Measurements from ENCODE around the gene PLA1A.
"Not testable (repeated sequence)": the region's sequence is repeated elsewhere in the genome, so short reads cannot be mapped to it uniquely, and the experiment has no call there.

Gene PLA1A, protein sequence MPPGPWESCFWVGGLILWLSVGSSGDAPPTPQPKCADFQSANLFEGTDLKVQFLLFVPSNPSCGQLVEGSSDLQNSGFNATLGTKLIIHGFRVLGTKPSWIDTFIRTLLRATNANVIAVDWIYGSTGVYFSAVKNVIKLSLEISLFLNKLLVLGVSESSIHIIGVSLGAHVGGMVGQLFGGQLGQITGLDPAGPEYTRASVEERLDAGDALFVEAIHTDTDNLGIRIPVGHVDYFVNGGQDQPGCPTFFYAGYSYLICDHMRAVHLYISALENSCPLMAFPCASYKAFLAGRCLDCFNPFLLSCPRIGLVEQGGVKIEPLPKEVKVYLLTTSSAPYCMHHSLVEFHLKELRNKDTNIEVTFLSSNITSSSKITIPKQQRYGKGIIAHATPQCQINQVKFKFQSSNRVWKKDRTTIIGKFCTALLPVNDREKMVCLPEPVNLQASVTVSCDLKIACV

DNA sequence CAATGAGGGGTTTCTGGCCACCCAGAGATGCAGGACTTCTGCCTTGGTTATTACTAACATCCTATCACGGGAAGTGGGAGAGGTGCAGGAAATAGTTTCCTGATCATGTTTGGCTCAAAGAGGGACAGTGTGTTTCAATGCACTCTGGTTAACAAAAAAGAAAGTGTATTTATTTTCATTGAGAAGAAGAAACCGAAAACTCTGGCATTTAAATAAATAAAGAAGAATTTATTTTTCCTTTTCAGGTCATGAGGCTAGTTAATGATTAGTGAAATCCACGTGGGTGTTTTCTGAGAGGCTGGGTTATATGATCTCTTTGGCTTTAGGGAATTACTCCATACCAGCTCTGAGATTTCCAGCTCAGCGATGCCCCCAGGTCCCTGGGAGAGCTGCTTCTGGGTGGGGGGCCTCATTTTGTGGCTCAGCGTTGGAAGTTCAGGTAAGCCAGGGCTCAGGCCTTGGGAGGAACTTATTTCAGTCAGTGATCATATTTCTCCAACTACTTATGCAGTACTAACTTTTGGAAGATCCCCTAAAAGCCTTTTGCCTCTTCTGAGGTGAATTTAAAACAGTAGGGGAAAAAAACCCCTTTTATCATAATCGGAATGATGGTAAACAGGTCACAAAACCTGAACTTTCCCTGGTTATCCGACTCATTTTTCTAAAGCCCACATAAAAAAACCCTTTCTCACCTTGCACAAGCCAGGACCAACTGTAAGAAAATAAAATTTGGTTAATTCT is at the start of gene PLA1A:
Gene PLA1A, plus strand, starts transcription at position 338 of the 741 bp plus-strand sequence. Its CDS starts 29 bp downstream, at position 367.
- DNase-seq = no peak

- no peak for DNase-seq
Measured at GRCh38 chr3:119548341-119548740, 49.3 kb upstream of the PLA1A start.

DNA sequence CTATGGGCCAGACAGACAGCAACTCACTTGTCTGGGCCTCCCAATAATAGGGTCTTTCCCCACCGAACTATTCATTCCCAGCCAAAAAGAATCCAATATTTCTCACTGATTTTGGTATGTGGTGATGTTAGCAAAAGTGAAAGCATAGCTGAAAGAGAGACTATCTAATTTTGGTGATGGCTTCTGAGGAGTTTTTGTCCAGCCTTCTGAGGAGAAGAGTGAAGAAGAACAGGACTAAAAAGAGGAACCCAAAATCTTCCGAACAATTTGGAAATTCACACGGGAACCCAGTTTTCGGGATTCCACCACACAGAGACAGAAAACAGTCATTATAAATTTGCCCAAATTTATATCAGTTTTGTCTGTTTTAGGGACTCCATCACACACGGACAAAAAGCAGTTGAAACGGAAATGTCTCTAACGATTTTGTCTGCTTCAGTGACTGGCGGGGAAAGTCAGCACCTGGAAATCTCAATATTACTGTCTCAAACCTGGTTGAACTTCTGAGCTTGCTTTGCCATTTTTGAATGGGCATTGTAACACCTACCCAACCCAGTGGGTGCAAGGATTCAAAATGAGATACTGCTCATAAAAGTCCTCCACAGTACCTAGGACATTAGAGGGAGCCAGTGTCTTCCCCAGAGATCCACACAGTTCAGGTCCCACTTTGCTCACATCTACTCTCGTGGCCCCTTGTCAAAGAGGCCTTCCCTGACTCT is 47.3 kb upstream of the PLA1A start:
- no peak for DNase-seq

DNA sequence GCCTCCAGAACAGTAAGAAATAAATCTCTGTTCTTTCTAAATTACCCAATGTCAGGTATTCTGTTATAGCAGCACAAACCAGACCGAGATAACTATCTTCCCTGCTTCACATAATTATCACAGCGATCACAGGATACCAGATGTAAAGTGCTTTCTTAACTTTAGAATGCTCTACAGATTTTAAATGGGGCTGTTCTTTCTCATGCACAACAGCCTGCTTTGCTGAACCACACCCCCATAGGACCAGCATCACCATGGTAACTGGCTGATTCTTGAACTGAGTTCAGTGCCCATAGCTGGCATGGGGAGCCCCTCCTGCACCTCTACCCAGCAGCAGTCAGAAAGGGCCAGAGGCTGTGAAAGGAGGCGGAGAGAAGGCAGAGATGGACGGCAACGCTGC is 46.1 kb upstream of the PLA1A start:
- no peak for DNase-seq

DNA sequence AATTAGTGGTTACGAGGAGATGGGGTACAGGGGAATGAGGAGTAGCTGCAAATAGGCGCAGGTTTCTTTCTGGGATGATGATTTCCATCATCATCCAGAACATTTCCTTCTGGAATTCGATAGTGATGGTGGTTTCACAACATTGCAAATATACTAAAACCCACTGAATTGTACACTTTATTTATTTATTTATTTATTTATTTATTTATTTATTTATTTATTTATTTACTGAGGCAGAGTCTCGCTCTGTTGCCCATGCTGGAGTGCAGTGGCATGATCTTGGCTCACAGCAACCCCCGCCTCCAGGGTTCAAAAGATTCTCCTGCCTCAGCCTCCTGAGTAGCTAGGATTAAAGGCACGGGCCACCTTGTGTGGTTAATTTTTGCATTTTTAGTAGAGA is 44.8 kb upstream of the PLA1A start:
- DNase-seq = not testable (repeated sequence)

GRCh38 chr3:119553823-119554415 is 43.8 kb upstream of the PLA1A start:
- no peak for DNase-seq

- no peak for DNase-seq
Measured at GRCh38 chr3:119555309-119555735, 42.4 kb upstream of the PLA1A start.

GRCh38 chr3:119555929-119556328 is 41.8 kb upstream of the PLA1A start:
- DNase-seq = no peak

DNA sequence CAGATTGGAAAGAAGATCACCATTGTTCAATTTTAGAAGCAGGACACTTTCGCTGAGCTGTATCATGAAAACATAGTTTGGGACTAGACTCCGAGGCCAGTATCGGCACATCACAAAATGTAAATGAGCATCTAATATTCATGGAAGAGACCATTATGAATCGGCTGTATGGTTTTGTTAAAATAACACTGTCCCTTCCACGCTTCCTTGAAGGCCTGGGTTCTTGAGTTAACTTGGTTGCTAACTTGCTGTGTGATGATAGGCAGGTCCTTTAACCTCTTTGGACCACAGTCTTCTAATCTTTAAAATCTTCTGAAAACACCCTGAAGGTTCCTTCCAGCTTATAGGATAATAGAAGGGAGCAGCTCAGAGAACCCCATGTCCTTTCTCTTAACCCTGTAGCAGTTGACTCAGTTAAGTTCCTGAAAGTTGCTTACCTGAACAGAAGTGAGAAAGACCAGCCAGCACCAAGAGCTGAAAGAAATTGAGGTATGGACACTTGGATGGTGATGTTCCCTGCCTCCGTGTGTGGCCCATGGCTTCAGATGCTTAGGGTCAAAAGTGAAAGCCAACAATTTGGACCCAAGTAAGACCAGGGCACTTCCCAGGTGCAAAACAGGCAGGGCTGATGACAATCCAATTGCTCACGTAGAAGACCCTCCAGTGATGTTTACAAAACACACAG is 40.4 kb upstream of the PLA1A start:
- DNase-seq = no peak

DNA sequence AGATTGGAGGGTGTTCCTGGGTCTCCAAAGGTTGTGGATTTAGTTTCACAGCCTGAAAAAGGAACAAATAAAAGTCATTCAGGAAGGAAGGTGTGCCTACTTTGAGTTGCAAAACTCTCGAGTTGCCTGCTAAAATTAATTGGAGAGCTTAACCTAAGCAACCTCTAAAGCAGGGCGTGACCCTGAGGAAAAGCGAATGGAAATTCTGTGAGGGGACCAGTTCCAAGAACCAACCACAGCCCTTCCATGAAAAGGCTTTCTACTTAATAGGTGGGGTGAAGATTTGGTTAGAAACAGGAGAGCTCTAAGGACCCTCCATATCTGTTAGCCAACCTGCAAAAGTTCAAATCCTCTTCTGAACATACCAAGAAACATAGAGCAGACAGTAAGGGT is 39.8 kb upstream of the PLA1A start:
- no peak for DNase-seq

GRCh38 chr3:119558626-119559317 is 38.9 kb upstream of the PLA1A start:
- DNase-seq = no peak

DNA sequence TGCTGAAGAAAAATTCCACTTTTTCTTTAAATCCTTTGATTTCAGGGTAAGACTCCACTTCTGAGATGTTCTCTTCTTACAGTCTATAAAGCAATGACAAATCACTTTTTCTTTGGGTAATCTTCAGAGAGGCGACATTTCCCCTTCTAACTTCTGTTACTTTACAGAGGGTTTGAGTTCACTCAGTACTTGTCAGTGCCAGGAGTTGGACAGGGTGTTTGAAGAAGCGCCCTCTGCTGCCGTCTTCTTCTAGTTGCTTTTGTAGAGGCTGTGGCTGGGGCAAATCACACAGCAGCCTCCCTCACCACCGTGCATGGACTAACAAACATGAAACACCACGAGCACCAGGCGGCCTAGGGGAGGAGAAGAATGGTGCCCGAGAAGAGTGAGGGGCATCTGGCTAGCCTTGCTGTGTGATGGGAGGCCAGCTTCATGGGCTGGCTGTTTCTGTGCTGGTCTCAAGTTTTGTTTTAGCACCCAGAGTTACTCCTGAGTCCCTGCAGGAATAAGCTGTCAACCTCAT is 38.2 kb upstream of the PLA1A start, which contains the start of gene CD80:
Gene CD80, minus strand, starts transcription at position 174 of the 523 bp plus-strand sequence. CDS start 1,886 bp downstream, outside the sequence.
- peak; percentile 85 for DNase-seq

- no peak for DNase-seq
Measured at GRCh38 chr3:119560160-119560559, 37.5 kb upstream of the PLA1A start.

DNA sequence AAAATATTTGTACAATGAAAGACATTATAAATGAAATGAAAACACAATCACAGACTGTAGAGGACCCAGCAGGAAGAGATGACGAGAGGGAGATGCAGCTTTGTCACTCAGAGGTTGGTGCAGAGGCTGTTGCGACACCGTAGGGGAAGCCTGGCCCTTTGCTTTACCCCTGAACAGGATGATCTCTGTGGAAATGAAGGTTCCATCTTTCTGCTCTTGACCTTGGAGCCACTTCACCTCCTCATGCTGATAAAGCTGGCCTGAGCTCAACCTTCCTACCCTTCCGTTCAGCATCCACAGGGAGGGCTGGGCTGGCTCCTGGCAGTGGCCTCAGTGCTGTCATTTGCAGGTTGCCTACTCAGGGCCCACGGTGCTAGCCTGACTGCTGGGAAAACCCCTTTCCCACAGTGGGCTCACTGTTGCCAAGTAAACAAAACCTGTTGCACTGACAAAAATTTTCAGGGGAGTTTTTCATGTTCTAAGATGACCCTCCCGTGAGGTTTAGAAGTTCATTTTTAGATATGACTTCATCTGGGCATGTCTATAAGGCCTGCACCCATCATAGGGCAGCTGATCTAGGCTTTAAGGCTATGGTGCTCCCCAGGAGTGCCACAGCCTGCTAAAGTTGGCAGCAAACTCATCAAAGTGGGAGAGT is 35.3 kb upstream of the PLA1A start:
- peak; percentile 83 for DNase-seq

DNA sequence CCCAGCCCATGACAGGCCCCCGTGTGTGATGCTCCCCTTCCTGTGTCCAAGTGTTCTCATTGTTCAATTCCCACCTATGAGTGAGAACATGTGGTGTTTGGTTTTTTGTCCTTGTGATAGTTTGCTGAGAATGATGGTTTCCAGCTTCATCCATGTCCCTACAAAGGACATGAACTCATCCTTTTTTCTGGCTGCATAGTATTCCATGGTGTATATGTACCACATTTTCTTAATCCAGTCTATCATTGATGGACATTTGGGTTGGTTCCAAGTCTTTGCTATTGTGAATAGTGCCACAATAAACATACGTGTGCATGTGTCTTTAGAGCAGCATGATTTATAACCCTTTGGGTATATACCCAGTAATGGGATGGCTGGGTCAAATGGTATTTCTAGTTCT is 34.4 kb upstream of the PLA1A start:
- DNase-seq = not testable (repeated sequence)

DNA sequence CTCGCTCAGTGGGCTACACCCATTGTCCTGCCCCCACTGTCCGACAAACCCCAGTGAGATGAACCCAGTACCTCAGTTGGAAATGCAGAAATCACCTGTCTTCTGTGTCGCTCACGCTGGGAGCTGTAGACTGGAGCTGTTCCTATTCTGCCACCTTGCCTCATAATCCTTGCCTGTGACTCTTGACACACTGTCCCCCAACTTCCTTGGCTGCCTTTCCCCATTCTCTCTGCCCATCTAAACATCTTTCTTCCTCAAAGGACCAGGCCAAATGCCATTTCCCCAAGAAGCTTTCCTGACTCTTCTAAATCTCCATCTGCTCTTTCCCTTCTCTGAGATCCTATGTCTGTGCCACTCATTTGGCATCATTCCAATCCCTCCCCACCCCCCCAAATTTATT is 28.5 kb upstream of the PLA1A start:
- no peak for DNase-seq

DNA sequence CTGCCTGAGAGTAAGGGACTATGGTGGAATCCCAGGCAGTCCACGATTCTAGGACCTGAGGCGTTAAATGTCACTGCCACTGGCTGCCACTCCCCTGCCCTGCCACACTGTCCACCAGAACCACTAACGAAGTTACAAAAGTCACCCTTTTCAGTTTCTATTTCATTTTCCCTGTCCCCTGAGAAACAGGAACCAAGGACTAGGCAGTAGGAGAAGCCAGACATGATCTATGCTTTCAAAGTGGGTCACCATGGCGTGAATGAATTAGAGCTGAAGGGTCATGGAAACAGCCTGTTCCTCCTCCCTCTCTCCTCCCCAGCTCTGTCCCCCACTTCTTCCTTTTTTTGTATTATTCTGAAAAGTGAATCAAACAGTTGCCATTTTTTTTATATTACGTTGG is 27.5 kb upstream of the PLA1A start:
- no peak for DNase-seq

- no peak for DNase-seq
Measured at GRCh38 chr3:119571230-119571629, 26.5 kb upstream of the PLA1A start.

DNA sequence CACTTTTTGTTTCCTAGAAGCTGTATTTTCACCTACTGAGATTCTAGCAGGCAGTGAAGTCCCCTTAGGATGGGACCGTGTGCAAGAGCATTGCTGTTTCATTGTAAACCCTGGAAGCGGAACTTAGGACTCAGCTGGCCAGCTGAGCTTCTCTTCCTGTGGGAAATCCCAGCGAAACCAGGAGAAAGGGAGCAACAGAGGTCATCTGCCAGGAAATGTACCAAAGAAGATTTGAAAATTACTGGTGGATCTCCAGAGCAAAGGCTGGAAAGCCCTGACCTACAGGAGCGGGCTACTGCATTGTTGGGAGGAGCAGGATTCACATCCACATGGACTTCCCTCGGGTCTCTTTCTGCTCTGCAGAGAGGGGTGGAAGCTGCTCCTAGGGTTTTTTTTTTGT is 26.0 kb upstream of the PLA1A start:
- no peak for DNase-seq

GRCh38 chr3:119575507-119575906 is 22.2 kb upstream of the PLA1A start:
- DNase-seq = no peak

Data from activated effector memory CD4-positive, alpha-beta T cell treated with anti-CD3 and anti-CD28 coated beads, Interleukin-2, amount 50 U/mL, for 16 hours (primary cell).